DND-41 (cell line): ENCODE results near the gene C11orf21.

ENCODE experiments used
- EZH2 ChIP-seq: IDR thresholded peaks from 3 replicates; pipeline ENCODE4 v1.6.1; 2012; ENCODE audit warnings: borderline replicate concordance, low read depth, mild to moderate bottlenecking, moderate library complexity, low read length, inconsistent platforms; ENCODE audit not compliant: severe bottlenecking
- TF ChIP-seq, protein P1 (sequence below): IDR thresholded peaks from 2 replicates; pipeline ENCODE4 v1.5.1; 2012; ENCODE audit warnings: borderline replicate concordance, low read length, moderate library complexity, mild to moderate bottlenecking; ENCODE audit not compliant: poor library complexity, severe bottlenecking; ENCODE audit errors: extremely low read depth

DNA sequence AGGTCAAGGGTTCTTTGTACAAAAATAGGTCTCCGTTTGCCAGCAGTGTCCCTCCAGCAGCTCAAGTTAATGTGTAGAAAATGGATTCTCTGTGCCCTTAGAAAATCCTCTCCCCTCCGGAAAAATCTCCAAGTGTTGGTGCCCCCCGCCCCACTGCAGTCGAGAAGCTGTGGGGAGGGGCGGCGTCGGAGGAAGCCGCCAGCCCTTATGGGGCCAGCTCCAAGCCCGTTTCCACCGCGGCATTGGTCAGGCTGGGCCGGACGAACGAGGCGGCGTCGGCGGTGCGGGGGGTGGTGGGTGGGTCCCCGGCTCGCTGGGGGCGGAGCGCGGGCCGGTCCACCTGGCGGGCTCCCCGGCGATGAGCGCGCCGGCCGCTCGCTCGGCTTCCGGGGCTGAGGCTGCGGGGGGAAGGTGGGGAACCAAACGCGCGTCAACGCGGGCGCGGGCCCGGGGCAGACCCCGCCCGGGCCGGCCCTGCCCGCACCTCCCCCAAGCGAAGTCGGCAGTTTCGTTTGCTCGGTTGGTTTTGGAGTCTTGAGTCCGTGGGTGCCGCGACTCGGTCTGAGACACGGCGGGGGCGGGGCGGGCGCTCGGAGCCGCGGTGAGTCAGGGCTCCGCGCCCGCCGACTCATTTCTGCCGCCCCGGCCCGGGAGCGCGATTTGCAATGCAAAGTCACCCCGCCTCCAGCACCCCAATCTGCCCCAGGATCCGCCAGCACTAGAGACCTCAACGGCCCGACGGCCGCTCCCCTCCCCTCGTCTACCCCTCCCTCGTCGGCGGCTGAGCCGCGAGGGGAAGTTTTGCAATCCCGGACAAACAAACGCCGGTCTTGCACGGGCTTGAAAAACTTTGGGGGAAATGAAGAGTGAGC, 32.8 kb downstream of the C11orf21 start:
- TF ChIP-seq, protein P1, sequence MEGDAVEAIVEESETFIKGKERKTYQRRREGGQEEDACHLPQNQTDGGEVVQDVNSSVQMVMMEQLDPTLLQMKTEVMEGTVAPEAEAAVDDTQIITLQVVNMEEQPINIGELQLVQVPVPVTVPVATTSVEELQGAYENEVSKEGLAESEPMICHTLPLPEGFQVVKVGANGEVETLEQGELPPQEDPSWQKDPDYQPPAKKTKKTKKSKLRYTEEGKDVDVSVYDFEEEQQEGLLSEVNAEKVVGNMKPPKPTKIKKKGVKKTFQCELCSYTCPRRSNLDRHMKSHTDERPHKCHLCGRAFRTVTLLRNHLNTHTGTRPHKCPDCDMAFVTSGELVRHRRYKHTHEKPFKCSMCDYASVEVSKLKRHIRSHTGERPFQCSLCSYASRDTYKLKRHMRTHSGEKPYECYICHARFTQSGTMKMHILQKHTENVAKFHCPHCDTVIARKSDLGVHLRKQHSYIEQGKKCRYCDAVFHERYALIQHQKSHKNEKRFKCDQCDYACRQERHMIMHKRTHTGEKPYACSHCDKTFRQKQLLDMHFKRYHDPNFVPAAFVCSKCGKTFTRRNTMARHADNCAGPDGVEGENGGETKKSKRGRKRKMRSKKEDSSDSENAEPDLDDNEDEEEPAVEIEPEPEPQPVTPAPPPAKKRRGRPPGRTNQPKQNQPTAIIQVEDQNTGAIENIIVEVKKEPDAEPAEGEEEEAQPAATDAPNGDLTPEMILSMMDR, result no peak
- TF ChIP-seq EZH2, result no peak
